Calu3 (cell line): ENCODE data around the gene GDE1. TPM values are rescaled to one million over a fixed set of nuclear protein-coding genes. Genes with fewer than 3 reads are reported as not detected.

ENCODE experiments used
- BruUV-seq: library from RNA; stranded (reverse); fragments of 400-500 nt; replicated peaks from 2 replicates; lab custom pipeline; 2021; lab: Mats Ljungman, UMichigan
- CTCF ChIA-PET: fragments of 300-600 bp; sonication (Branson Sonifier 250); formaldehyde crosslinking; loops from one replicate; lab custom pipeline; 2022; ENCODE audit warnings: antibody characterized with exemption; lab: Charles Lee
- DNase-seq: peaks from one replicate; pipeline ENCODE4 v3.0.0; 2022
- H3K27ac Mint-ChIP-seq: one replicate; pipeline ENCODE4 v1.8.0; 2022; ENCODE audit warnings: mixed read lengths; ENCODE audit not compliant: unreplicated experiment
- H3K27me3 Mint-ChIP-seq: one replicate; pipeline ENCODE4 v1.8.0; 2022; ENCODE audit warnings: mixed read lengths; ENCODE audit not compliant: unreplicated experiment
- H3K36me3 Mint-ChIP-seq: one replicate; pipeline ENCODE4 v1.8.0; 2022; ENCODE audit warnings: mild to moderate bottlenecking, moderate library complexity, mixed read lengths; ENCODE audit not compliant: insufficient read depth, unreplicated experiment
- H3K4me1 Mint-ChIP-seq: one replicate; pipeline ENCODE4 v1.8.0; 2022; ENCODE audit warnings: mild to moderate bottlenecking, low read depth, mixed read lengths; ENCODE audit not compliant: unreplicated experiment
- H3K4me3 Mint-ChIP-seq: one replicate; pipeline ENCODE4 v1.8.0; 2022; ENCODE audit warnings: mild to moderate bottlenecking, low read depth, moderate library complexity, mixed read lengths; ENCODE audit not compliant: unreplicated experiment
- H3K9me3 Mint-ChIP-seq: one replicate; pipeline ENCODE4 v1.8.0; 2022; ENCODE audit warnings: low read depth, mixed read lengths; ENCODE audit not compliant: unreplicated experiment
- CTCF ChIP-seq: fragments of 200-600 bp; IDR thresholded peaks from one replicate; pipeline ENCODE4 v1.8.0; 2022; ENCODE audit warnings: antibody characterized with exemption; ENCODE audit not compliant: unreplicated experiment
- intact Hi-C: fragments of 100-400 bp; cut with micrococcal nuclease; formaldehyde crosslinking; loops from one replicate; pipeline ENCODE4 v1.10.0; 2022; ENCODE audit not compliant: unreplicated experiment
- total RNA-seq: library from RNA; stranded (reverse); gene quantifications from 2 replicates; pipeline ENCODE4 v1.2.3, GENCODE V29; 2022

Gene GDE1
- total RNA-seq, 1 experiment from 2014 or later = 98.2 TPM

- CTCF ChIA-PET = interaction anchor here (0.6 to 1.2 kb wide), 4 partner anchors 8 to 456 kb away, joined by 3 to 4 read pairs (median 4); partner anchors contain the start of gene VPS35L
- H3K27me3 Mint-ChIP-seq = no peaks in the 10 kb centered on the region
- H3K27ac Mint-ChIP-seq = no peak overlapping the region
- BruUV-seq = no TSS peak
- no peaks in the 10 kb centered on the region for H3K4me1 Mint-ChIP-seq
- TF ChIP-seq CTCF = no peak
- H3K36me3 Mint-ChIP-seq = no peaks in the 10 kb centered on the region
- no peak for DNase-seq
- H3K4me3 Mint-ChIP-seq = no peak overlapping the region
- intact Hi-C loops = loop anchor here (10.0 kb wide), 1 partner anchor 741 kb away; no protein-coding TSS in a partner anchor
- no peaks in the 10 kb centered on the region for H3K9me3 Mint-ChIP-seq
Measured at GRCh38 chr16:19563377-19563776, 41.5 kb upstream of the GDE1 start.

GRCh38 chr16:19560078-19560477 lies 38.2 kb upstream of the GDE1 start:
- Mint-ChIP-seq H3K9me3 (no peaks in the 10 kb centered on the region), H3K4me1 (no peaks in the 10 kb centered on the region), H3K36me3 (peaks cover 7% of the 10 kb centered on the region), H3K4me3 (no peak overlapping the region), H3K27me3 (no peaks in the 10 kb centered on the region), H3K27ac (no peak overlapping the region)
- no peak for TF ChIP-seq CTCF
- no peak for DNase-seq
- CTCF ChIA-PET = interaction anchor here (1.2 kb wide), 1 partner anchor 24 kb away, joined by 4 read pairs; no protein-coding TSS in a partner anchor
- intact Hi-C loops = loop anchor here (10.0 kb wide), 1 partner anchor 745 kb away; no protein-coding TSS in a partner anchor
- no TSS peak for BruUV-seq

DNA sequence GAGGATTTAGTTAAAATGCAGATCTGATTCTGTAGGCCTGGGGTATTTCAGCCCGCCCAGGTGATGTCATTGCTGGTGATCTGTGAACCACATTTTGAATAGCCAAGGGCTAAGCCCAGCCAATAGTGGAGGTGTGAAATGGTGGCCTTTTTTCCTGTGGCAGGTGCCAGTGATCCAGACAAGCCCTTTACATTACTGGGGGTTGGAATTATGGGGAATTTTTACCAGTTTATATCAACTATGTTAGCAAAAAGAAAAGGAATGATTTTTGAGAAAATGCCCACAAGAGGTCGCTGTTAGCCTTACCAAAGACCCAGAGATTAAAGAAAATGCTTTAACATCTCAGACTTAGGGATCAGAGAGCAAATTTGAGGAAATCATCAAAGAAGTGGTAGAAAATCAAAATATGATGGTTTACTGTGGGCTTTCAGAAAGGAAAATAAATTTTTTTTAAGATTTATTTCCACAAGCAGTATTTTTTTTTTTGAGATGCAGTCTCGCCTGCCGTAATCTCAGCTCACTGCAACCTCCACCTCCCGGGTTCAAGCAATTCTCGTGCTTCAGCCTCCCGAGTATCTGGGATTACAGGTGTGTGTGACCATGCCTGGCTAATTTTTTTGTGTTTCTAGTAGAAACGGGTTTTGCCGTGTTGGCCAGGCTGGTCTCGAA lies 37.5 kb upstream of the GDE1 start:
- CTCF ChIA-PET = interaction anchor here (1.2 kb wide), 1 partner anchor 24 kb away, joined by 4 read pairs; no protein-coding TSS in a partner anchor
- Mint-ChIP-seq H3K36me3 (peaks cover 13% of the 10 kb centered on the region), H3K27me3 (no peaks in the 10 kb centered on the region), H3K4me3 (no peak overlapping the region), H3K9me3 (no peaks in the 10 kb centered on the region), H3K27ac (no peak overlapping the region), H3K4me1 (no peaks in the 10 kb centered on the region)
- peak; percentile 61 for TF ChIP-seq CTCF
- intact Hi-C loops = loop anchor here (1.0 to 2.0 kb wide), 4 partner anchors 23 to 823 kb away; no protein-coding TSS in a partner anchor
- BruUV-seq = no TSS peak
- peak; percentile 50 for DNase-seq

GRCh38 chr16:19555938-19556771 lies 34.3 kb upstream of the GDE1 start:
- H3K27ac Mint-ChIP-seq = peak overlapping the region; percentile 1
- H3K9me3 Mint-ChIP-seq = no peaks in the 10 kb centered on the region
- H3K36me3 Mint-ChIP-seq = peaks cover 13% of the 10 kb centered on the region
- BruUV-seq = TSS peak; percentile 39
- H3K4me1 Mint-ChIP-seq = no peaks in the 10 kb centered on the region
- peak overlapping the region; percentile 71 for H3K4me3 Mint-ChIP-seq
- H3K27me3 Mint-ChIP-seq = no peaks in the 10 kb centered on the region
- TF ChIP-seq CTCF = no peak
- CTCF ChIA-PET = interaction anchor here (0.5 to 2.2 kb wide), 9 partner anchors 7 to 1964 kb away, joined by 3 to 13 read pairs (median 3); partner anchors contain the start of gene CCP110
- intact Hi-C loops = no loop called here
- peak; percentile 4 for DNase-seq
